HG02623 (cell line): ENCODE measurements around the gene ZCCHC24.

Experiments
- ATAC-seq: cut with Tn5 transposase; IDR thresholded peaks from one replicate; pipeline ENCODE4 v1.9.1; 2021; ENCODE audit warnings: moderate library complexity; ENCODE audit not compliant: unreplicated experiment

Gene ZCCHC24

DNA sequence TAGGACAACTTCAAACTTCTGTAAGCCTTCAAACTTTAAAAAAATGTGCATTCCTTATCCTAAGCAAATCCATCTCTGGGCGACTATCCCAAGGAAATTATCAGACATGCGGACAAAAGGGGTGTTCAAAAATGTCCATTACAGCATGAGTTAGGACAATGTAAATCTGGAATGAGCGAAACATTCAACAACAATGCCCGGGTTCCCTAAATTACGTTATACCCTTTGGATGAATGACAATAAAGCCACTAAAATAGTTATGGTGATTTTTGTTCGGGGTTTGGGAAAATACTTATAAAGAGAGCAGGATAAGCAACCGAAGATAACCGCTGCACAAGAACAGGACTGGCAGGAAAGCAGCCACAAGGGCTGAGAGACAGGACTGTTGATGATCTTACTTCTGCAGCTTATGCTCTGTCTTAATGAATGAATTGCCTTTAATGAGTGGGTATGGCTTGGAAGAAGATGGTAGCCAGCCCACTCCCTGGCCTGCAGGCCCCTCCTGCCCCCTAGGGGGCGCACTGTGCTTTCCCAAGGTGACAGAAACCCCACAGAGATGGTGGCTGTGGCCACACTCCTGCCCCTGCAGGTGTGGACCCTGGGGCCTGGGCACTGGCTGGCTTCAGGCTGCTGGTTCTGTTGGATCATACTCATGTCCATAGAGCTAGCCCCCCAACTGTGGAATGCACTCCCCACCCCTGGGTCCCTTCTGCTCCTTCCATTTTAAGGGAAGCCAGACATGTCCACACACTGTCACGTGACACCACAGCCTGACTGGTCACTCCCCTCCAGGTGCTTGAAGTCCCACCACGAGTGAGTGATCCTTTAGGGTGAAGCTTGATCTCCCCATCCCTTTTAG lies 45.0 kb downstream of the ZCCHC24 start:
- no peak for ATAC-seq

GRCh38 chr10:79399223-79399831 lies 46.1 kb downstream of the ZCCHC24 start:
- ATAC-seq, result no peak

- ATAC-seq, result no peak
Observed at GRCh38 chr10:79398642-79399041, 46.8 kb downstream of the ZCCHC24 start.

DNA sequence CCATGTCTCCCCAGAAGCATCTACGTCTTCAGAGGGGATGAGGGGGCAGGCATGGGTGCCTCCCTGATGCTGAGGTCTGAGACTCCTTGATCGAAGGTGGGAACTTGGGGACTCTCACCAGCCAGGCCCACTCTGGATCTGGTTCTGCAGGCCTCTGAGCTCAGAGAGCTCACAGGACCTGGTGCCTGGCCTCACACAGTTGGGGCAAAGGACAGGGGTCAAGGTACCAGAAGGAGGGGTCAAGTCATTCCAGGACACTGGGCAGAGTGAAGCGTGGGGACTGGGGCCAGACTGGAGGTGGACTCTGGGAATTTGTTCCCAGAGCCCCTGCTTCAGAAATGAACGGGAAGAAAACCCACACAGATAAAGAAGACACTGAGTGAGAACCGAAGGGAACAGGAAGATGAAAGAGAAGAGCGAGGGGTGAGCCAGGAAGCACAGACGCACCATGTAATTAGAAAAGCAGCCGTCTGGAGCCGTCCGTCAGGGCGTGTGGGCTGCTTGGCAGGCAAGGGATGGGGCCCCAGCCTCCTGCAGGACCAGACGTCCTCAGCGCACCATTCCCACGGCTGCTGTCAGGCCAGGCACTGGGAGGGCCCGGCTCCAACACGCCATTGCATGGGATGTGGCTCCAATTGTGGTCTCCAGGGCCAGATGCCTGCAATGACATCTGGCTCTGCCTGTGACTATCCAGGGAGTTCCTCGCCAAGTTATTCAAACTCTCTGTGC lies 47.7 kb downstream of the ZCCHC24 start:
- ATAC-seq, result no peak

DNA sequence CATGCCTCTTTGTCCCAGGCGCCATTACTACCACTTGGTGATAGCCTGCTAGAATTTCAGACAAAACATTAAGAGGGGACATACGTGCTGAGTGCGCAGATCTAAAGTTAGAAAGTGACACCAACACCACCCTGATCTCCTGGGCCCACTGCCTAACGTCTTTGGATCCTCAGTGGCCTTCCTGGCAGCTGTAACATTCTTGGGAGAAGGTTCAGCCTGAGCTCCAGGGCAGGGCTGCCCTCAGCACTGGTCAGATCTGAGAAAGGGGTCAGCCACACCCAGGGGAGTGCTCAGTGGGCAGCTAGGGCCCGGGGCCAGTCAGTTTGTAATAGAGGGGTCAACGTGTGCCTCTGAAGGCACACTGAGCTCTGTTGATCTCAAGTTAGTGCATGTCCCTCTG lies 48.4 kb downstream of the ZCCHC24 start:
- no peak for ATAC-seq

DNA sequence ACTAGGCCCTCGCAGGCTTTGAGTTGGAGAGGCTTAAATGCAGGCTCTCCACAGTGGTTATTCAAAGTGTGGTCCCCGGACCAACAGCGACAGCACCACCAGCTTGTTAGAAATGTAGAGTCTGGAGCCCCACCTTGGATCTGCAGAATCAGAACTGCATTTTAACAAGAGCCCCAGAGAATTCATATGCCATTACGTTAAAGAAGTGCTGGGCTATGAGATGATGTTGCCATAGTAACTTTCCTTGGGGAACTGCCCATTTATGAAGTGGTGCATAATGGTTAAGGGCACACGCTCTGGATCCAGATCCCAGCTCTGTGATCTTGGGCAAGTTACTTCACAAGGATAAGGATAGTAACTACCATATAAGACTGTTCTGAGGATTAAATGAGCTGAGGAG lies 48.9 kb downstream of the ZCCHC24 start:
- ATAC-seq, result no peak

GRCh38 chr10:79394664-79395063 lies 50.8 kb downstream of the ZCCHC24 start:
- ATAC-seq, result no peak

- no peak for ATAC-seq
Observed at GRCh38 chr10:79393924-79394610, 51.4 kb downstream of the ZCCHC24 start.

- ATAC-seq, result no peak
Observed at GRCh38 chr10:79393221-79393923, 52.1 kb downstream of the ZCCHC24 start.

- no peak for ATAC-seq
Observed at GRCh38 chr10:79392506-79393176, 52.8 kb downstream of the ZCCHC24 start.

DNA sequence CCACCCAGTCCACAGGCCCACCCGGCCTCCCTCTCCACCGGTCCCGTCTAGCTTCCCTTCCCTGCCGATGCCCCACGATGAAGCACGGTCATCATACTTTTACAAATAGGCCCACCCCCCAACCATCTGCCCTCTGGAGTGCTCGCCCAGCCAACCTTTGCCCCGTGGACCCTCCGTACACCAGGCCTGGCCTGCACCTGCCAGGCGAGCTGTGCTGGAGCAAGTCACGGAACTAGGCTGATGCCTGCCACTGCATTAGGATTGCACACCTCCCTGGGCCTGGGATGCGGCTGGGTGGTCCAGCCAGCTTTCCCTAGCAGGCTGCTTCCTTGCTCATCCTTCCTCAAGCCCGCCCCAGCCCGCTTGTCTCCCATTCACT lies 53.4 kb downstream of the ZCCHC24 start:
- no peak for ATAC-seq

GRCh38 chr10:79391231-79392019 lies 54.0 kb downstream of the ZCCHC24 start:
- no peak for ATAC-seq

DNA sequence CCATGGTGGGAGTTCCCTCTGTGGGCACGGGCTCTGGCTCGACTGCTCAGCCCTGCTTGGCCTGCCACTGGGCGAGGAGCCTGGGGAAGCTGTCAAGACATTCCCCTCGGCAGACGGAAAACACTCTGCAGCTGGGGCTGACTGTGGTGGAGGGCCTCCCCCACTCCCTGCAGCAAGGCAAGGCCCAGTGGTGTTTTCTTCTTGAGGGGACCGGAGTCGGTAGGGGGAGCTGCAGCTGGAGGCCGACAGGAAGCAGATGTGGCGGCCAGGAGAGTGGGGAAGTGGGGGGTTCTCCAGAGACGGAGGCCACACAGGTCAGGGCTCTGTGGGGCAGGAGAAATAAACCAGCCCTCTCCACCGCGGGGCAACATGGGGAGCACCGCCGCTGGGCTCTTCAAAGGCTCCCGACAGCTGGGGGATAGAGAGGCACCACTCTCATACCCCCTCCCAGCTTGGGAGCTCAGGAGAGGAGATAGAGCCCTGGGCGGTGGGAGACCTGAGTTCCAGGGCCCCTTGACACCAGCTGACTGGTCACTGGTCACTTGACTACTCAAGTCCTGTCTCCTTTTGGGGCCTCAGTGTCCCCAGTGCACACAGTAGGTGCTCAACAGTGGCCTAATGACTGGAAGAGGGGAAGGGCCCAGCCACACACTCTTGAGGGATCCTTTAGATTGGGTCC lies 54.7 kb downstream of the ZCCHC24 start:
- no peak for ATAC-seq

- no peak for ATAC-seq
Observed at GRCh38 chr10:79390057-79390456, 55.4 kb downstream of the ZCCHC24 start.

GRCh38 chr10:79387974-79388850 lies 57.2 kb downstream of the ZCCHC24 start:
- no peak for ATAC-seq

DNA sequence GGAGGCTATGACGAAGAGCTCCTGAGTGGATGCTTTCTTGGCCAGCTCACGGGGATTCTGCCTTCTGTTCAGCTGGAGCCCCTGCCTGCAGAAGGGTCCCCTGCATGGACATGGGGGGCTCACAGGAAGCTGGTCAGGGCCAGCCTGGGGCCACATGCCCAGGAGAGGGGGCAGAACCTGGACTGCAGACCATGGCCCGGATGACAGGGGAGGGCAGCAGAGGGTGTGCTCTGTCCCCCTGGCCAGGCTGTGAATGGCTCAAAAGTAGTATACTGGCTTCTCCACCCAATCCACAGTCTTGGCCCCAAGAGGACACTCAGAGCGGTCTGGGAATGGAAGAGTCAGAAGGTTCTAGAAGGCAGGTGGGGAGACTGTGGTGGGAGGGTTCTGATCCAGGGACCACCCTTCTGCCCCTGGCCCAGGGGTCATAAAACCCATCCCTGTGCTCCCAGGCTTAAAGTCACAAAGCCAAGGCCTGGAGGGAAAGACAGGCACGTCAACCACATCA lies 57.9 kb downstream of the ZCCHC24 start:
- ATAC-seq, result no peak

DNA sequence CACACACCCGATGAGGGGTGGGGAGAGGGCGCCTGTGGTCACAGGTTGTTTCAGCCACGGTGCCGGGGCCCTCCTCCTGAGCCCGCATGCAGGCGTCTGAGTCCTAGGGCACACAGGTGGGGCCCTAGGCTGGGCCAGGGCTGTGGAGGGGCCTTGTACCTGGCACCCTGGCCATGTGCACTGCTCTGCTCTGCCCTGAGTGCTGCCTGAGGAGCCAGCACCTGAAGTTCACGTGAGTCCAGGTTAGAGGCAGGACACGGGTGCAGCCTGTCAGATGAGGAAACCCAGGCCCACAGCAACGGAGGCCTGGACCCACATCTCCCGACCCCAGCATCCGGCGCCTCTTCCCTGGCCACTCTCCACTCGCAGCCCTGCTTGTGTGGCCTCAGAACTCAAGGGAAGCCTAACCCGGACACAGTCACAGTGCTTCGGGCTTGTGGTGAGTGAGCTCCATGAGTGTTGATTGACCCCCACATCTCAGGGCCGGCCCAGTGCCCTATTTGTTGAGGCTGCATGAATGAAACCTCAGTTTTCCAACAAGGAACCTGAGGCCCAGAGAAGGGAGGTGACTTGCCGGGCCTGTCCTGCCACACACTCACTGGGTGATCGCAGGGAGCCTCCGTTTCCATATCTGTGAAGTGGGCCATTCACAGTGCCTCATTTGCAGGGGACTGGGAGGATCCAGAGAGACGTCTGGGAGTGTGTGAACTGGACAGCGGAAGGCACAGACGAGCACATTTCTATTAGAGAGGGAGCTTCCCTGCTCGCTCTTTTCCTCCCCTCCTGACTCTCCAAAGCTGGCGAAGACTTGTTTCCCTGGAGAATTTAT lies 58.6 kb downstream of the ZCCHC24 start:
- no peak for ATAC-seq
